OCI-LY7 (cell line): Measurements from ENCODE around the gene PSMC3IP.

Source experiments
- CTCF ChIP-seq: fragments of 200-600 bp; sonication (generic); conservative IDR thresholded peaks from 2 replicates; pipeline ENCODE4 v1.5.1; 2014; ENCODE audit warnings: mild to moderate bottlenecking, antibody characterized with exemption, low read length, moderate library complexity, mixed read lengths
- EZH2phosphoT487 ChIP-seq: fragments of 200-600 bp; sonication (generic); IDR thresholded peaks from 2 replicates; pipeline ENCODE4 v1.6.1; 2018; ENCODE audit warnings: low read depth, borderline replicate concordance, mild to moderate bottlenecking, mixed run types, antibody characterized with exemption, low read length, moderate library complexity, mixed read lengths

GRCh38 chr17:42543190-42544079, 34.1 kb downstream of the PSMC3IP start:
- TF ChIP-seq CTCF (no peak), EZH2phosphoT487 (no peak)
